Neural cell (in vitro differentiated cells): ENCODE results near the gene PDCD1LG2. TPM values are rescaled to one million over a fixed set of nuclear protein-coding genes. Genes with fewer than 3 reads are reported as not detected.

Experiments
- H2AFZ ChIP-seq: fragments of 200-600, 300-800 bp; sonication (generic), shearing (Covaris generic); 2 replicates; pipeline ENCODE4 v1.6.0; 2014; ENCODE audit warnings: low read depth, mild to moderate bottlenecking, antibody characterized with exemption, low read length, moderate library complexity
- H3F3A ChIP-seq: fragments of 200-600 bp; shearing (Covaris generic); 2 replicates; pipeline ENCODE4 v1.6.1; 2016; ENCODE audit warnings: mild to moderate bottlenecking, moderate library complexity, mixed read lengths, antibody characterized with exemption, low read length; ENCODE audit not compliant: insufficient read depth, poor library complexity, severe bottlenecking
- H3K27ac ChIP-seq: fragments of 200-600, 300-800 bp; sonication (generic), shearing (Covaris generic); 2 replicates; pipeline ENCODE4 v1.5.1; 2014; ENCODE audit warnings: mild to moderate bottlenecking, low read length, moderate library complexity
- H3K27me3 ChIP-seq: fragments of 300-800, 200-600 bp; sonication (generic), shearing (Covaris generic); 2 replicates; pipeline ENCODE4 v1.6.0; 2014; ENCODE audit warnings: mild to moderate bottlenecking, low read depth, low read length, moderate library complexity; ENCODE audit not compliant: insufficient read depth
- H3K36me3 ChIP-seq: fragments of 300-800, 200-600 bp; sonication (generic), shearing (Covaris generic); 2 replicates; pipeline ENCODE4 v1.5.1; 2014; ENCODE audit warnings: mild to moderate bottlenecking, antibody characterized with exemption, low read length, moderate library complexity; ENCODE audit not compliant: insufficient read depth
- H3K4me2 ChIP-seq: fragments of 300-800, 200-600 bp; sonication (generic), shearing (Covaris generic); 2 replicates; pipeline ENCODE4 v1.6.0; 2014; ENCODE audit warnings: mild to moderate bottlenecking, low read length
- H3K4me3 ChIP-seq: fragments of 300-800, 200-600 bp; sonication (generic), shearing (Covaris generic); 2 replicates; pipeline ENCODE4 v1.5.1; 2014; ENCODE audit warnings: mild to moderate bottlenecking, low read length, moderate library complexity
- H3K79me2 ChIP-seq: fragments of 200-600 bp; shearing (Covaris generic); replicated peaks from 2 replicates; pipeline ENCODE4 v1.6.0; 2014; ENCODE audit warnings: mild to moderate bottlenecking, low read length, moderate library complexity; ENCODE audit not compliant: insufficient read depth
- H3K9ac ChIP-seq: fragments of 300-800, 200-600 bp; sonication (generic), shearing (Covaris generic); 2 replicates; pipeline ENCODE4 v1.6.1; 2016; ENCODE audit warnings: mild to moderate bottlenecking, low read length, mixed read lengths
- H3K9me2 ChIP-seq: fragments of 200-600 bp; shearing (Covaris generic); 2 replicates; pipeline ENCODE4 v1.6.1; 2016; ENCODE audit warnings: mild to moderate bottlenecking, low read length, mixed read lengths; ENCODE audit not compliant: insufficient read depth
- H3K9me3 ChIP-seq: fragments of 200-600, 300-800 bp; sonication (generic), shearing (Covaris generic); 2 replicates; pipeline ENCODE4 v1.6.1; 2016; ENCODE audit warnings: mild to moderate bottlenecking, mixed run types, low read length, moderate library complexity, mixed read lengths
- H4K20me1 ChIP-seq: fragments of 200-600 bp; shearing (Covaris generic); 2 replicates; pipeline ENCODE4 v1.6.1; 2016; ENCODE audit warnings: mild to moderate bottlenecking, mixed run types; ENCODE audit not compliant: insufficient read depth
- EP300 ChIP-seq: fragments of 450-650 bp; conservative IDR thresholded peaks from 2 replicates; pipeline ENCODE4 v1.6.1; 2014; ENCODE audit warnings: antibody characterized with exemption, mild to moderate bottlenecking, moderate library complexity; ENCODE audit not compliant: poor library complexity, severe bottlenecking
- EZH2 ChIP-seq: fragments of 200-600, 300-800 bp; shearing (Covaris generic), sonication (generic); IDR thresholded peaks from 2 replicates; pipeline ENCODE4 v1.6.1; 2014; ENCODE audit warnings: antibody characterized with exemption, low read length, borderline replicate concordance, mild to moderate bottlenecking; ENCODE audit not compliant: insufficient read depth, poor library complexity, severe bottlenecking
- MXI1 ChIP-seq: fragments of 450-650 bp; conservative IDR thresholded peaks from 2 replicates; pipeline ENCODE4 v1.6.1; 2014; ENCODE audit warnings: antibody characterized with exemption, mild to moderate bottlenecking; ENCODE audit not compliant: poor library complexity, severe bottlenecking
- POLR2AphosphoS5 ChIP-seq: IDR thresholded peaks from 2 replicates; pipeline ENCODE4 v1.6.1; 2012
- RAD21 ChIP-seq: fragments of 450-650 bp; conservative IDR thresholded peaks from 2 replicates; pipeline ENCODE4 v1.6.1; 2014; ENCODE audit warnings: antibody characterized with exemption, mild to moderate bottlenecking, moderate library complexity
- SMC3 ChIP-seq: fragments of 450-650 bp; conservative IDR thresholded peaks from 2 replicates; pipeline ENCODE4 v1.6.1; 2014; ENCODE audit warnings: antibody characterized with exemption, mild to moderate bottlenecking, moderate library complexity; ENCODE audit not compliant: poor library complexity
- TAF1 ChIP-seq: IDR thresholded peaks from 2 replicates; pipeline ENCODE4 v1.6.1; 2012; ENCODE audit warnings: low read depth
- polyA plus RNA-seq: library from polyadenylated mRNA; depleted of rRNA; stranded (reverse); fragments of >200 nt; gene quantifications from 2 replicates; pipeline ENCODE4 v1.2.3, GENCODE V29; 2014
- TF ChIP-seq, protein P1 (sequence below): IDR thresholded peaks from 2 replicates; pipeline ENCODE4 v1.6.1; 2012; ENCODE audit warnings: borderline replicate concordance
- TF ChIP-seq, protein P2 (sequence below): fragments of 450-650 bp; IDR thresholded peaks from 2 replicates; pipeline ENCODE4 v1.5.1; 2014; ENCODE audit warnings: antibody characterized with exemption, mild to moderate bottlenecking, moderate library complexity; ENCODE audit not compliant: poor library complexity, severe bottlenecking

PDCD1LG2 gene
- polyA plus RNA-seq, 1 donor from 2014 or later, result not detected

GRCh38 chr9:5479994-5480694 lies 30.2 kb upstream of the PDCD1LG2 start:
- Histone ChIP-seq H2AFZ (no peak overlapping the region), H3K79me2 (no peaks in the 10 kb centered on the region), H3K9ac (no peak overlapping the region), H3K9me3 (no peaks in the 10 kb centered on the region), H3K4me3 (no peak overlapping the region), H3F3A (no peaks in the 10 kb centered on the region), H3K9me2 (no peaks in the 10 kb centered on the region), H3K27ac (no peak overlapping the region), H3K36me3 (no peaks in the 10 kb centered on the region), H4K20me1 (no peaks in the 10 kb centered on the region), H3K4me2 (no peak overlapping the region), H3K27me3 (no peaks in the 10 kb centered on the region)
- TF ChIP-seq RAD21 (no peak), EP300 (no peak), MXI1 (no peak), TAF1 (no peak), EZH2 (no peak), SMC3 (no peak), POLR2AphosphoS5 (no peak)
- TF ChIP-seq, protein P1, sequence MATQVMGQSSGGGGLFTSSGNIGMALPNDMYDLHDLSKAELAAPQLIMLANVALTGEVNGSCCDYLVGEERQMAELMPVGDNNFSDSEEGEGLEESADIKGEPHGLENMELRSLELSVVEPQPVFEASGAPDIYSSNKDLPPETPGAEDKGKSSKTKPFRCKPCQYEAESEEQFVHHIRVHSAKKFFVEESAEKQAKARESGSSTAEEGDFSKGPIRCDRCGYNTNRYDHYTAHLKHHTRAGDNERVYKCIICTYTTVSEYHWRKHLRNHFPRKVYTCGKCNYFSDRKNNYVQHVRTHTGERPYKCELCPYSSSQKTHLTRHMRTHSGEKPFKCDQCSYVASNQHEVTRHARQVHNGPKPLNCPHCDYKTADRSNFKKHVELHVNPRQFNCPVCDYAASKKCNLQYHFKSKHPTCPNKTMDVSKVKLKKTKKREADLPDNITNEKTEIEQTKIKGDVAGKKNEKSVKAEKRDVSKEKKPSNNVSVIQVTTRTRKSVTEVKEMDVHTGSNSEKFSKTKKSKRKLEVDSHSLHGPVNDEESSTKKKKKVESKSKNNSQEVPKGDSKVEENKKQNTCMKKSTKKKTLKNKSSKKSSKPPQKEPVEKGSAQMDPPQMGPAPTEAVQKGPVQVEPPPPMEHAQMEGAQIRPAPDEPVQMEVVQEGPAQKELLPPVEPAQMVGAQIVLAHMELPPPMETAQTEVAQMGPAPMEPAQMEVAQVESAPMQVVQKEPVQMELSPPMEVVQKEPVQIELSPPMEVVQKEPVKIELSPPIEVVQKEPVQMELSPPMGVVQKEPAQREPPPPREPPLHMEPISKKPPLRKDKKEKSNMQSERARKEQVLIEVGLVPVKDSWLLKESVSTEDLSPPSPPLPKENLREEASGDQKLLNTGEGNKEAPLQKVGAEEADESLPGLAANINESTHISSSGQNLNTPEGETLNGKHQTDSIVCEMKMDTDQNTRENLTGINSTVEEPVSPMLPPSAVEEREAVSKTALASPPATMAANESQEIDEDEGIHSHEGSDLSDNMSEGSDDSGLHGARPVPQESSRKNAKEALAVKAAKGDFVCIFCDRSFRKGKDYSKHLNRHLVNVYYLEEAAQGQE, result no peak
- TF ChIP-seq, protein P2, sequence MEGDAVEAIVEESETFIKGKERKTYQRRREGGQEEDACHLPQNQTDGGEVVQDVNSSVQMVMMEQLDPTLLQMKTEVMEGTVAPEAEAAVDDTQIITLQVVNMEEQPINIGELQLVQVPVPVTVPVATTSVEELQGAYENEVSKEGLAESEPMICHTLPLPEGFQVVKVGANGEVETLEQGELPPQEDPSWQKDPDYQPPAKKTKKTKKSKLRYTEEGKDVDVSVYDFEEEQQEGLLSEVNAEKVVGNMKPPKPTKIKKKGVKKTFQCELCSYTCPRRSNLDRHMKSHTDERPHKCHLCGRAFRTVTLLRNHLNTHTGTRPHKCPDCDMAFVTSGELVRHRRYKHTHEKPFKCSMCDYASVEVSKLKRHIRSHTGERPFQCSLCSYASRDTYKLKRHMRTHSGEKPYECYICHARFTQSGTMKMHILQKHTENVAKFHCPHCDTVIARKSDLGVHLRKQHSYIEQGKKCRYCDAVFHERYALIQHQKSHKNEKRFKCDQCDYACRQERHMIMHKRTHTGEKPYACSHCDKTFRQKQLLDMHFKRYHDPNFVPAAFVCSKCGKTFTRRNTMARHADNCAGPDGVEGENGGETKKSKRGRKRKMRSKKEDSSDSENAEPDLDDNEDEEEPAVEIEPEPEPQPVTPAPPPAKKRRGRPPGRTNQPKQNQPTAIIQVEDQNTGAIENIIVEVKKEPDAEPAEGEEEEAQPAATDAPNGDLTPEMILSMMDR, result no peak

DNA sequence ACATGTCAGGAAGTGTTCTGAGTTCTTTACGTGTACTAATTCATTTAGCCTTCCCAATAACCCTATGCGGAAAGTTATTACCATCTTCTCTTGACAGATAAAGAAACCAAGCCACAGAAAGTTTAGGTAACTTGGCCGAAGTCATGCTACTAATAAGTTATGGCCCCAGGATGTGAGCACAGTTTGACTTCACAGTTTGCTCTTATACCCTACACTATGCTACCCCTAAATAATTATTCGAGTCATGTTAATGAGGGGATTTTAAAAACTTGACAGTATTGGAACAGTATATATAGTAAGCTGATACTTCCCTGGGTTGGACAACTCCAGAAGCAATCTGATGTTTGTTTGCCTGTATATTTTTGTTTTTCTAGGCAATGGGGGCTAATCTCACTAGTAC lies 29.4 kb upstream of the PDCD1LG2 start:
- no peak for TF ChIP-seq EZH2
- TF ChIP-seq MXI1, result no peak
- TF ChIP-seq SMC3, result no peak
- TF ChIP-seq EP300, result no peak
- TF ChIP-seq TAF1, result no peak
- TF ChIP-seq, protein P2, result no peak
- no peak for TF ChIP-seq RAD21
- TF ChIP-seq, protein P1, result no peak
- Histone ChIP-seq H4K20me1 (no peaks in the 10 kb centered on the region), H3K4me2 (no peak overlapping the region), H3K79me2 (no peaks in the 10 kb centered on the region), H2AFZ (no peak overlapping the region), H3K4me3 (no peak overlapping the region), H3K9me2 (no peaks in the 10 kb centered on the region), H3K36me3 (no peaks in the 10 kb centered on the region), H3K27me3 (no peaks in the 10 kb centered on the region), H3K27ac (no peak overlapping the region), H3K9ac (no peak overlapping the region), H3K9me3 (no peaks in the 10 kb centered on the region), H3F3A (no peaks in the 10 kb centered on the region)
